ENCODE results near the gene VN1R5.
"Not testable (repeated sequence)": the region's sequence is repeated elsewhere in the genome, so short reads cannot be mapped to it uniquely, and the experiment has no call there.

VN1R5 gene

GRCh38 chr1:247286134-247286670 is 30.3 kb downstream of the VN1R5 start:
- TF ChIP-seq CTCF (IDR thresholded peaks at IDR 0.05; ENCODE audit: control extremely low read depth, extremely low read depth, low read depth, missing control alignments) = no peak
- DNase-seq (ENCODE audit: extremely low spot score) = no peak
- POLR2A ChIA-PET = no interaction called here
- CTCF ChIA-PET = no interaction called here

GRCh38 chr1:247287460-247287859 is 31.6 kb downstream of the VN1R5 start:
- ChIA-PET POLR2A (no interaction called here), CTCF (no interaction called here)
- no peak for DNase-seq (ENCODE audit: extremely low spot score)
- no peak for TF ChIP-seq CTCF (IDR thresholded peaks at IDR 0.05; ENCODE audit: control extremely low read depth, extremely low read depth, low read depth, missing control alignments)

- TF ChIP-seq CTCF (IDR thresholded peaks at IDR 0.05; ENCODE audit: control extremely low read depth, extremely low read depth, low read depth, missing control alignments) = no peak
- ChIA-PET POLR2A (no interaction called here), CTCF (no interaction called here)
- DNase-seq (ENCODE audit: extremely low spot score) = no peak
Measured at GRCh38 chr1:247288341-247288740, 32.5 kb downstream of the VN1R5 start.

- DNase-seq (ENCODE audit: extremely low spot score); CTCF ChIA-PET; POLR2A ChIA-PET: not testable (repeated sequence)
Measured at GRCh38 chr1:247289274-247289892, 33.5 kb downstream of the VN1R5 start.

- TF ChIP-seq CTCF (IDR thresholded peaks at IDR 0.05; ENCODE audit: control extremely low read depth, extremely low read depth, low read depth, missing control alignments) = no peak
- ChIA-PET CTCF (no interaction called here), POLR2A (no interaction called here)
- DNase-seq (ENCODE audit: extremely low spot score) = no peak
Measured at GRCh38 chr1:247290576-247290975, 34.7 kb downstream of the VN1R5 start.

GRCh38 chr1:247291161-247291560 is 35.3 kb downstream of the VN1R5 start:
- no peak for DNase-seq (ENCODE audit: extremely low spot score)
- ChIA-PET CTCF (no interaction called here), POLR2A (no interaction called here)
- no peak for TF ChIP-seq CTCF (IDR thresholded peaks at IDR 0.05; ENCODE audit: control extremely low read depth, extremely low read depth, low read depth, missing control alignments)

- CTCF ChIA-PET = no interaction called here
- DNase-seq (ENCODE audit: extremely low spot score) = no peak
- TF ChIP-seq CTCF (IDR thresholded peaks at IDR 0.05; ENCODE audit: control extremely low read depth, extremely low read depth, low read depth, missing control alignments) = no peak
- POLR2A ChIA-PET = no interaction called here
Measured at GRCh38 chr1:247291833-247292561, 36.1 kb downstream of the VN1R5 start.

All from GM10248 (cell line).